Right lobe of liver (tissue), 4 donors: Measurements from ENCODE around the gene MED14.

Experiments used
- POLR2A ChIP-seq: fragments of 450-650 bp; IDR thresholded peaks from one replicate; pipeline ENCODE4 v1.6.1; 2017; ENCODE audit warnings: antibody characterized with exemption, mild to moderate bottlenecking
- TF ChIP-seq, protein P1 (sequence below), 4 donors: fragments of 200-600 bp in 3 of 4; fragments of 450-650 bp in 1 of 4; IDR thresholded peaks; one replicate each; pipeline versions ENCODE4 v1.5.1 to v1.8.0; 2016 to 2022; ENCODE audit warnings: antibody characterized with exemption in 4 of 4, mild to moderate bottlenecking in 2 of 4
- donor health status: DM: no; HTN: no; CAD: no.
- donor health status: DM: no; HTN: no; CAD: no.
- donor health status: DM: no; HTN: yes; CAD: no.

- no peak for TF ChIP-seq POLR2A
- TF ChIP-seq, protein P1, sequence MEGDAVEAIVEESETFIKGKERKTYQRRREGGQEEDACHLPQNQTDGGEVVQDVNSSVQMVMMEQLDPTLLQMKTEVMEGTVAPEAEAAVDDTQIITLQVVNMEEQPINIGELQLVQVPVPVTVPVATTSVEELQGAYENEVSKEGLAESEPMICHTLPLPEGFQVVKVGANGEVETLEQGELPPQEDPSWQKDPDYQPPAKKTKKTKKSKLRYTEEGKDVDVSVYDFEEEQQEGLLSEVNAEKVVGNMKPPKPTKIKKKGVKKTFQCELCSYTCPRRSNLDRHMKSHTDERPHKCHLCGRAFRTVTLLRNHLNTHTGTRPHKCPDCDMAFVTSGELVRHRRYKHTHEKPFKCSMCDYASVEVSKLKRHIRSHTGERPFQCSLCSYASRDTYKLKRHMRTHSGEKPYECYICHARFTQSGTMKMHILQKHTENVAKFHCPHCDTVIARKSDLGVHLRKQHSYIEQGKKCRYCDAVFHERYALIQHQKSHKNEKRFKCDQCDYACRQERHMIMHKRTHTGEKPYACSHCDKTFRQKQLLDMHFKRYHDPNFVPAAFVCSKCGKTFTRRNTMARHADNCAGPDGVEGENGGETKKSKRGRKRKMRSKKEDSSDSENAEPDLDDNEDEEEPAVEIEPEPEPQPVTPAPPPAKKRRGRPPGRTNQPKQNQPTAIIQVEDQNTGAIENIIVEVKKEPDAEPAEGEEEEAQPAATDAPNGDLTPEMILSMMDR (IDR thresholded peaks at IDR 0.05), result no peak
Observed at GRCh38 chrX:40612511-40612910, 122.8 kb downstream of the MED14 start.
